HG03521 (cell line): Measurements from ENCODE around the gene ZNF771.
"Not testable (repeated sequence)": the region's sequence is repeated elsewhere in the genome, so short reads cannot be mapped to it uniquely, and the experiment has no call there.

Source experiments
- ATAC-seq: cut with Tn5 transposase; IDR thresholded peaks from one replicate; pipeline ENCODE4 v1.9.1; 2021; ENCODE audit warnings: mild to moderate bottlenecking, moderate library complexity; ENCODE audit not compliant: unreplicated experiment

Gene ZNF771

DNA sequence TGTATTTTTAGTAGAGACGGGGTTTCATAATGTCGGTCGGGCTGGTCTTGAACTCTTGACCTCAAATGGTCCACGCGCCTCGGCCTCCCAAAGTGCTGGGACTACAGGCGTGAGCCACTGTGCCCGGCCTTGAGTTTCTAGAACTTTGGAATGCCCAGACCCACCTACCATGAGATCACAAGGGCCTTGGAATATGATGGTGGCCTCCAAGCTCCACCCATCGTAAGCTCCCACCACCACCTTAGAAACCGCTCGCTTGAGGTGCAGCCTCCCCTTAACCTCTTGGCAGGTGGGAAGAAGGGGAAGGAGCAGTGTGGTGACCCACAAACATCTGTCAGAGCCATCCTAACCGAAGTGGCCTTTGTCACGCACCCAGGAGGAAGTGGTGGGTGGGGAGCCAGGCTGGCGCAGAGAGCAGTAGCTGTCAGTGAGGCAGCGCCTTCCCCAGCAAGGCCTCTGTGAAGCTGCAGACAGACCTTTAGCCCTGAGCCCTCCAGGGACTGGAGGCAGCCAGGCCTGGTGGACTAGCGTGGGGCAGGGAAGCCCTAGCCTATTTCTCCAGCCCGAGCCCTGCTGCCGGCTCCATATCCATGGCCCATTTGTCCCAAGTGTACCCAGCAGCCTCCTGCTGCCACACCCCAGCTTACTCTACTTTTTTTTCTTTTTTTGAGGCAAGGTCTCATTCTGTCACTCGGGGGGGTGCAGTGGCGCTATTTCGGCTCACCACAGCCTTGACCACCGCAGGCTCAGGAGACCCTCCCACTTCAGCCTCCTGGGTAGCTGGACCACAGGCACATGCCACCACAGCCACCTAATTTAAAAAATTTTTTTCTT is 51.4 kb downstream of the ZNF771 start:
- peak; percentile 72 for ATAC-seq

DNA sequence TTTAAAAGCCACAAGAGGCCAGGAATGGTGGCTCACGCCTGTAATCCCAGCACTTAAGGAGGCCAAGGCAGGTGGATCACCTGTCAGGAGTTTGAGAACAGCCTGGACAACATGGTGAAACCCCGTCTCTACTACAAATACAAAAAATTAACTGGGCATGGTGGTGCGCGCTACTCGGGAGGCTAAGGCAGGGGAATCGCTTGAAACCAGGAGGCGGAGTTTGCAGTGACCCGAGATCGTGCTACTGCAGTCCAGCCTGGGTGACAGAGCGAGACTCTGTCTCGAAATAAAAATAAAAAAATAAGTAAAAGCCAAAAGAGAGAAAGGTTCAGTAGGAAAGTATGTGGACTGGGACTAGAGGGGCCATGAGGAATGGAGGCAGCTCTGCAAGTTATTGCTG is 52.0 kb downstream of the ZNF771 start:
- no peak for ATAC-seq

DNA sequence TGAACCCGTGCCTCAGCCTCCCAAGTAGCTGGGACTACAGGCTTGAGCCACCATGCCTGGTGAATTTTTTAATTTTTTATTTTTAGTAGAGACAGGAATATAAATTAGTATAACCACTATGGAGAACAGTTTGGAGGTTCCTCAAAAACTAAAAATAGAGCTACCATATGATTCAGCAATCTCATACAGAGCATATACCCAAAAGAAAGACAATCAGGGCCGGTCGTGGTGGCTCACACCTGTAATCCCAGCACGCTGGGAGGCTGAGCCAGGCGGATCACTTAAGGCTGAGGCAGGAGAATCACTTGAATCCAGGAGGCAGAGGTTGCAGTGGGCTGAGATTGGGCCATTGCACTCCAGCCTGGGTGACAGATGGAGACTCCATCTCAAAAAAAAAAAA is 54.0 kb downstream of the ZNF771 start:
- not testable (repeated sequence) for ATAC-seq

DNA sequence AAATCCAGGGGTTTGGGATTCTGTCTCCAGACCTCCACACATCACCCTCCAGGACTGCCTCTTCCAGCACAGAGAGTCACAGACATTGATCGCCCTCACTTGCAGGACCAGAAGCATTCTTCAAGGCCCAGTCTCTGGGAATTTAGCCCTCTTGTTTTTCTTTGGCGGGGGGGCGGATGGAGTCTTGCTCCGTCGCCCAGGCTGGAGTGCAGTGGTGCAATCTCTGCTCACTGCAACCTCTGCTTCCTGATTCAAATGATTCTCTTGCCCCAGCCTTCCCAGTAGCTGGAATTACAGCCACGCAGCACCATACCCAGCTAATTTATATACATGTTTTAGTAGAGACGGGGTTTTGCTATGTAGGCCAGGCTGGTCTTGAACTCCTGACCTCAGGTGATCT is 56.7 kb downstream of the ZNF771 start:
- no peak for ATAC-seq
